Limb (tissue), 2 donors: ENCODE data around the gene DMRT3.
"Not testable (repeated sequence)": the region's sequence is repeated elsewhere in the genome, so short reads cannot be mapped to it uniquely, and the experiment has no call there.

ENCODE experiments used
- DNase-seq, 2 donors: peaks; one replicate each; pipeline ENCODE4 v3.0.0-alpha.2; 2016; ENCODE audit errors: extremely low spot score in 2 of 2

Gene DMRT3

DNA sequence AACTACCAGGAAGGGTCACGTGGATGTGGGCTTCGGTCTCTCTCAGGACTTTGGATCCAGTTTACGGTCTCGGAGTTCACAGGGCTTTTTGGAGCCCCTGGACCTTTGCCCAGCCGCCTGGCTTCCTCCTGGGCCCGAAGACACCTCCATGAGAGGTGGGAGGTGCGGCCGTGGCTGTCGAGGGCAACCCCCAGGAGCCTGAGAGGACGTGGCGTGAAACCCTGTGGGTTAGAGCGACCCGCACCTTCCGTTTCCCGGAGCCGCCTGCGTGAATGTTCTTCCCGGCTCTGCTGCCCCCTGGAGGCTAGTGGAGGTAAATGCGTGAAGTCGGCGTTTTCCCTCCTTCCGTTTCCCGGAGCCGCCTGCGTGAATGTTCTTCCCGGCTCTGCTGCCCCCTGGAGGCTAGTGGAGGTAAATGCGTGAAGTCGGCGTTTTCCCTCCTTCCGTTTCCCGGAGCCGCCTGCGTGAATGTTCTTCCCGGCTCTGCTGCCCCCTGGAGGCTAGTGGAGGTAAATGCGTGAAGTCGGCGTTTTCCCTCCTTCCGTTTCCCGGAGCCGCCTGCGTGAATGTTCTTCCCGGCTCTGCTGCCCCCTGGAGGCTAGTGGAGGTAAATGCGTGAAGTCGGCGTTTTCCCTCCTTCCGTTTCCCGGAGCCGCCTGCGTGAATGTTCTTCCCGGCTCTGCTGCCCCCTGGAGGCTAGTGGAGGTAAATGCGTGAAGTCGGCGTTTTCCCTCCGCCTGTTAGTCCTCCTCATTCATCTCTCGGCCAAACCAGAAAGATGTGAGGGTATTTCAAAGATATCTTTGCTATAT, 22.1 kb downstream of the DMRT3 start:
- DNase-seq, result not testable (repeated sequence)

DNA sequence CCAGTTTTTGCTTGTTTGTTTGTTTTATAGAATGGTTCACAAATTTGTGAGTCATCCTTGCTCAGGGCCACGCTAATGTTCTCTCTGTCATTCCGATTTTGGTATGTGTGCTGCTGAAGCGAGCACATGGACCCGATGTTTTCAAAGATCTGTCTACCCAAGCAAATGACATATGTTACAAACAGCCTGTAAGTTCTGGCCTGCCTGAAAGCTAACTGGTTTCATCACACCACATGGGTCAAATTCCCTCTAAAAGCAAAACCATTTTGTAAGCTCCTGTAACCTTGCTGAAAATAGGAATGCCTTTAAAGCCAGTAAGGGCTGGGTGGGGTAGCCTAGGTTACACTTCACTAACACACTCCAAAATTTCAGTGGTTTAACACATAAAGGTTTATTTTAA, 25.4 kb downstream of the DMRT3 start:
- no peak for DNase-seq

DNA sequence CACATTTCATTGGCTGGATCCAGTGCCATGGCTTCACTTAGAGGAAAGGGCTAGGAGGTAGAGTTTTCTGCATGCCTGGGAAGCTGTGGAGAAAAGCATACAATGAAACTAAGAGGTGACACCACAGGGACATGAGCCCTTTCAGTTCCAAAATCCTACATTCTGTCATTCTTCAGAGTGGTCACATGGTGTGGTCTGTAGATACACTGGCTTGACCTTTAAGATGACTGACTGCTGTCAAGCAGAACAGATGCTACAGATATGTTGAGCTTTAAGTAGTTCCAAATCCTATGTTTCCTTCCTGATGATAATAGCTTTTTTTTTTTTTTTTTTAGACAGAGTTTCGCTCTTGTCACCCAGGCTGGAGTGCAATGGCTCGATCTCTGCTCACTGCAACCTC, 26.2 kb downstream of the DMRT3 start:
- no peak for DNase-seq

DNA sequence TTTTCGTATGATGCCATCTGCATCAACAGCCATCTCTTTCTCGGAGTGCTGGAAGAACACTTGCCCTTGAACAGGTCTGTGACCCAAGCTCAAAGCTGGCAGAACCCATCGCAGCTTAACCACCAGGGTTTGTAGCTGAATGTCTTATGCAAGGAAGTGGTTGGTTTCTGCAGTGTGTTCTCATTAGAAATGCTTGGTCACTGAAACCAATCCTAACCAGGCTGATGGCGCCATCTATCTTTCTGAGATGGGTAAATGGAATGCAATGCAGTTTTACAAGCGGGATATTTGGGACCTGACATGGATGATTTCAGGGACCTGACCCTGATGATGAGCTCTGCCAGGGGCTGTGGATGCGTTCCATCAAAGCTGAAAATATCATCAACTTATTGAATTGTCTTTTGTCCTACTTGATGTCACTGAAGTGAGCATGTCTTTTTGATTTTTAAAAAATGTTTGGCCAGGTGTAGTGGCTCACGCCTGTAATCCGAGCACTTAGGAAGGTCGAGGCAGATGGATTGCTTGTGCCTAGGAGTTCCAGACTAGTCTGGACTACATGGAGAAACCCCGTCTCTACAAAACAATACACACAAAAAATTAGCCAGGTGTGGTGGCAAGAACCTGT, 28.7 kb downstream of the DMRT3 start:
- peak in 1 of 2 donors; percentile 69 for DNase-seq

DNA sequence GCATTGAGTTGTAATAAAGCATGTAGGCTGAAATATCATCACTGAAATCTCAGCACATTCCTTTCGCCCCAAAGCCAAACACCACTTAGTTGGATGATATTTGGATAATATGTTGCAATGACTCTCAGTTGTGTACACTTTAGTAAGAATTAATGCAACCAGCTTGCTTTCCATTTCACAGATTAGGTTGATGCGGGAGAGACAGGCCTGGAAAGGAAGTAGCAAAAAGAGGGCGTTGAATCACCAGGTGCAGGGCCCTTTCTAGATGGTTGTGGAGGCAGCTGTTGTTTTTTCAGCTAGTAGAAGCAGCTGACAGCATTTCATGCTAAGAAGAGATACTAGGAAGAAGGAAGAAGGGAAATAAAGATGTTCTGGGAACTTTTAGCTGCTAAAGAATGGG, 30.9 kb downstream of the DMRT3 start:
- no peak for DNase-seq

DNA sequence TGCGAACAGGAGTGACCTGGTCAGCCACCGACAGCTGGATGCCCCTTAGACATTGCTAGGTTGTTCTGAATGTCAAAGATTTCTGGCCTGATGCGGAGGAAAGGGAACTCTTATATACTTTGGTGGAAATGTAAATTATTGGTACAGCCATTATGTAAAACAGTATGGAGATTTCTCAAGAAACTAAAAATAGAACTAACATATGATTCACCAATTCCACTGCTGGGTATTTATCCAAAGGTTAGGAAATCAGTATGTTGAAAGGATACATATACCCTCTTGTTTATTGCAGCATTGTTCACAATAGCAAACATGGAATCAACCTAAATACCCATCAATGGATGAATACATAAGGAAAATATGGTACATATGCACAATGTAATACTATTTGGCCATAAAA, 31.8 kb downstream of the DMRT3 start:
- no peak for DNase-seq

DNA sequence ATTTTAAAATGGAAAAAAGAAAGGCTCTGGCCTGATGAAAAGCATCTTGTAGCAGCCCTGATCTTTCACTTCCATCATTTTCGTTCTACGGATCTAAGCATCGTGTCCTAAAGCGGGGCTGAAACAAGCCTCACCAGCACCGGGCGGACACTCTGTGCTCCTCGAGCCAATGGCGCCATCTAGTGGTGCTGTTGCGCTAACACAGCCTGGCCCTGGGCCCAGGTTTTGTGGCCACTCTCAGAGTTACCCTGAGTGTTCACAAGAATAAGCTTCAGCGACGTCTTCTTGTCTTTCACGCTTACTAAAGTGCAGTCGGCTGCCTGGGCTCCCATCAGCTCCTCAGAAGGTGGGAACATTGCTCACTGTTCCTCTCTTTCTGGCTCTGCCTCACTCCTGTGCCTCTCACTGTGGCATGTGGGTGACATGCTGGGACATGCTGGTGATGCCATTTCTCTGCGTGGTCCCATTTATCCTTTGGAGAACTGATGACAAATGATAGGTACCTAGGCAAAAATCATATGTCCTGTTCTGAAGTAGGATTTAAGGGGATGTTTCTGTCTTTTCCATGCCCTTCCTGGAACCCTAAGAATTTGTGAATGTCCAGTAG, 32.7 kb downstream of the DMRT3 start:
- peak; percentile 83 to 92 for DNase-seq

DNA sequence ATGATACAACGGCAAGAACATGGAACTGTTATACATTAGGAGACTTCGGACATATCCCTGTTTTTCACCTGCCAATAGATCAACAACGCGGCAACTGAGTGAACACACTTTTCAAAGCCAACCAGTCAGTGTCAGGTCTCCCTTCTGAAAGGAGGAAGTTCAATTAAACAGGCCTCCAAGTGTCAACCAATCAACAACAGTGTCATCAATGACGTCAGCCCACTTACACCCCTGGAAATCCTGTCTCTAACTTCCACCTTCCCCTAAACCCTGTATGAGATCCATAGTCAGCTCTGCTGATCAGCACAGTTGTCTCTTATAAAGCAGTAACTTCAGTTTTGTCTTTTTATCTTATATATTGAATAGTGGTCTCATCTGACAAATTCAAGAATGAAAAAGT, 36.6 kb downstream of the DMRT3 start:
- no peak for DNase-seq

DNA sequence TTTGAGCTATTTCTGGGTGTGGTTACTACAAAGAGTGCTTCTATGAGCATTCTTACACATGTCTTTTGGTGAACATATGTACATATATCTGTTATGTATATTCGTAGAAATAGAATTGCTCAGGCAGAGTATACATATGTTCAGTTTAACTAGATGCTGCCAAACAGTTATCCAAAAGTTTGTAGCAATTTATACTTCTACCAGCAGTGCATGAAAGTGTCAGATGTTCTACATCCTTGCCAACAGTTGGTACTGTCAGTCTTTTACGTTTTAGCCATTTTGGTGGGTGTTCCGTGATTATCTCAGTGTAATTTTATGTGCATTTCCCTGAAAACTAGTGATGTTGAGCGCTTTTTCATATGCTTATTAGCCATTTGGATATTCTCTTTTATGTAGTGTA, 37.8 kb downstream of the DMRT3 start:
- peak in 1 of 2 donors; percentile 54 for DNase-seq

DNA sequence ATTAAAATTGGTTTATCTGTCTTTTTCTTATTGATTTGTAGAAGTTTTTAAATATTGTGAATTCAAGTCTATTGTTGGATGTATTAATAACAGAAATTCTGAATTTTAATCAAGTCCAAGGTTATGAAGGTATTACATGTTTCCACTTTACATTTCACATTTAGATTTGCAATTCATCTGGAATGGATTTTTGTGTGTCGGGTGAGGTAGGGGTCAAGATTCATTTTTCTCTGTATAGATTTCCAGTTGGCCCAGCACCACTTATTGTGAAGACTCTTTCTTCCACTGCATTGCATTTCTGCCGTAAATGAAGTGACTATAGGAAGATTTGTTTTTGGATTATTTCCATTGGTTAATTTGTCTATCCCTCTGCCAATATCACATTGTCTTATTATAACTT, 38.2 kb downstream of the DMRT3 start:
- no peak for DNase-seq

DNA sequence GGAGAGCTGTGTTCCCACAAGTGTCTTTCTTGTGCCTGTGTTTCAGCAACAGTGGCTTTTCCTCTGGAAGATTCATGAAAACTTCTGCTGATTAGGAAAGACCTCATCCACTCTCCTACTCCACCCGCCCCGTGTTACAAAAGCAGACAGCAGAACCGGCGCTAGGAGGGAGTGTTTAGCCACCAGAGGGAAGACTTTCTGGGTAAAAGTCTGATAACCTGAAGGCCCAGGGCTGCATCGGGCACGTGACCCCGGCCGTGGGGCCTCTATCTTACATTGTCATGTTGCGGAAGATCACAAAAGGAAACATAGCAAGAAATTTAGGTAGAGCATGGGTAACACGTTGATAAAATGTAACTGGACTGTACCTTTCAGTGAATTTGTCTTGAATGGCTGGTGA, 41.7 kb downstream of the DMRT3 start:
- DNase-seq, result no peak

DNA sequence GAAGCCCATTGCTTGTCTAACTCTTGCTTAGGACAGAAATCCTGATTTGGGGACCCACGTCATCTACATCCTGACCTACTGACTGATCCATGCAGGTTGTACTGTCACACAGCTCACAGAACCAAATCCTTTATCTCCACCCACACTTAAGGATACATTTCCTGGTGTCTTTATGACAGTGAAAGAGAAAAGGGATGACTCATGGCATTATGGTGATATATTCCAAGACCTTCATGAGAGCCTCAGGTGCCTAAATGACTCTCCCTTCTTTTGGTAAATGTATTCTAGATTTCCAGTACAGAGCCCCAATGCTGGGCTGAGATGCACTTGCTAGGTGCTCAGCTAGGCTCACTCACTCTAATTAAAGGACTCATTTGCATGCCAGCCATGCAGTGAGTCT, 47.7 kb downstream of the DMRT3 start:
- no peak for DNase-seq

DNA sequence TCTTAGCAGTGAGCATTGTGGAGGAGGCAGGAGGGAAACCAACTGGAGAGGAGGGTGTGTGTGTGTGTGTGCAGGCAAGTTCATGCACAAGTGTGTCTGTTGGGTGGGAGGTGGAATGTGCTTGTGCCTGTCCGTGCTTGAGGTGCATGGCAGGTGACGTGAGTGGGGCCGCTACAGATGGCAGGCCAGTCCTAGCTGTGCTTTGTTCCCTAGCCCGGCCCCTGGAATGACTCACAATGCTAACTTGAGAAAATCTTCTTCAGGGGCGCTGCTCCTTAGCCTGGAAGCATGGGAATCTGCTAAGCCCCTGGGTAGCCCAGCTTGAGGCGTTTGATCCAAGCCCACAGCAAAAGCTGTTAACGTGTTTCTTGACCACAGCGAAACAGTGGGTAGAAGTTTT, 48.7 kb downstream of the DMRT3 start:
- no peak for DNase-seq

DNA sequence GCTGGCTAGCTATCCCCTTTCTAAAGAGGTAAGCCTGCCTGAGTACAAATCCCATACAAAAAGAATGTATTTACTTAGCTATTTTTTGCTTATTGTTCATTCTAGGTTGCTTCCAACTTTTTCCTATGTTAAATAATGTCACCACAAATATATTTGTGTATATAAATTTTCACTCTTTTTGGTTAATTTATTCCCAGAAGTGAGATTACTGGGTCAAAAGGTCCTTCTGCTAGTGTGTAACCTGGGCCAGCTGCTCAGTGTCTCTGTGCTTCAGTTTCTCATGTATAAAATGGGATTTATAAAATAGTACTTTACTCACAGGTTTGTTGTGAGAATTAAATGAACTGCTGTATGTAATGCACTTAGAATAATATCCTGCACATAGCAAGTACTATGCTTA, 49.8 kb downstream of the DMRT3 start:
- DNase-seq, result no peak

DNA sequence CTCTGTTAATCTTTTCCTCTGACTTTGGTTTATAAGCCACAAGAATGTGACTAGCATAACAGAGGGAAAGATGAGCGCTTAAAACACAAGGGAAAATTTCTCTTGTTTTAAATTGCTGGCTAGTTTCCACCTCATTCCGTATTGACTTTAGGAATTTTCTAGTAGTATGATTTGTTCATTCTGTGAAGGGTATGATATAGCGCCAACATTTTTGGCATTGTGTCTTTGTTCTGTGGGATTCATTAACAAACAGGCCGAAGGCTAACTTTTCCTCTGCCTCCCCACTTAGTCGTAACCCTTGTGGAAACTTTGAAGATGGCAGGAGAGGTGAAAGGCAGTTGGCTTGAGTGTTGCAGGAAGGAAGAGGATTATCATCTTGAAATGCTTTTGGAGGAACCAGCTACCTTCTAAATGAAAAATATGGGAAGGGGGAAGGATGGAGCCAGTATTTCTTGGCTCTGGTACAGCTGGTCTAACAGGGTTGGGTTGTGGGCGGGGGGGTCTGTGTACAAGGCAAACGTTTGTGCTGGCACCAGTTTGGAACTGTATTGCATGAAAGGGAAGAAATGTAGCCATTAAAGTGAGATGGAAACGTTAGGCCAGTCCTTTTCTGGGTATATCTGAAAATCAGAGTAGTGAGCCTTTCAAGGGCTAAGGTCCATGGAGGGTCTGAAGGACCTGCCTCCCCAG, 52.2 kb downstream of the DMRT3 start:
- no peak for DNase-seq

DNA sequence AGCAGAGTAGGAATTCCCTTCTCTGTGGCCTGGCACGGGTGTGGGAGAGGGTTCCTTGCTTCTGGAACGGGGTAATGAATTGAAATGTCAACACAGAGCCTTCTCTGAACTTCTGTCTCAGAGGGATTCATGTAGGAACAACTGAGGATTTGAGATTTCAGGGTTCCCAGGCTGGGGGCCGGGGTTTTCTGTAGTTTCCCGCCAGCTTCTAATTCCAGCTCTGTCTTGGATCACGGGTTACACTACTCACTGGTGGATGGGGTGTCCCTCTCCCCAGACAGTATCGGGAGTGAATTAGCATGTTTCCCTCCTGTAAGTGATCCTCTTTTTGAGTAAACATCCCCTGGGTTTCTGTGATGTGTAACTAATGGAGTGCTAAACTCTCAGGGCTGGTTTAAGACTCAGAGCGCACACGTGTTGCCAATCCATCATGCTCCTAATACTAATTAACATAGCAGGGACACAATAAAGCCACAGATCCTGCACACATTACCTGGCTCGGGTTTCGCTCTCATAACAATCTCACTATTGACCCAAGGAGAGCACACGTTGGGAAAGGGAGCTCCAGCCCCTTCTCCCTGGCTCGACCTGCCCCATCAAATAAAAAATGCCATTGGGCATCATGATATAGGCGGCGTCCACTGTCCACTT, 55.6 kb downstream of the DMRT3 start:
- no peak for DNase-seq

DNA sequence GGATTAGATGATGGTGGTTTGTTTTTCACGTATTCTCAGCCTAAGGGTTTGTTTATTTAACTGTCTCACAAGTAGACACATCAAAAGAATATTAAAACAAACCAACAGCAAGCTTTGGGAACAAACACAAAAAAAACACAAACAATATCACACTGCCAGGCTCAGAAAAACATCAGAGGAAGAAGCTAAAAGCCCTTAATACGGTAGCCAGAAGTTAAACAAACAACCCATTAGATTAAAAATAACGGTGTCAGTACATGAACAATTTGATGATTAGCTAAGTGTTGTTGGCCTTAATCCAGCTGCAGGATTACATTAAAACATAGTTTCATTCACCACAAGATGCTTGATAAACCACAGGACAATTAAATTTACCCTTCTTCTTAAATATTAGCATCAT, 57.8 kb downstream of the DMRT3 start:
- no peak for DNase-seq

DNA sequence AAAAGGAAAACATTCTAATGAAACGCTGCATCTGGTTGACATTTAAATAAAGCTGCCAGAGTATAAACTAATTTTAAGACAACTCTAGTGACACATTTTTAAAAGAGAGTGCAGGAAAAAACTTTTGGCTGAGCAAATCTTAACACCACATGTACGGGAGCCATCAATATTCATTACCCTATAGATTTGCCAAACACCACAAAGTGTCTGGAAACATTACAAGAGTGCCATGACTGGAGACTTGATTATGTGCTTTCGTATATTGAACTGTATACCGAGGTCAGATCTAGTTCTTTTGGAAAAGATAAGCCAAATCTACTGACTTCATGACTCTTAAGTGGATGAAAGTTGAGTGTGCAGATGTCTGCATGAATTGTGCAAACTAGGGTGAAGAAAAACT, 63.1 kb downstream of the DMRT3 start:
- no peak for DNase-seq
